GM21737 (cell line): Measurements from ENCODE around the gene FAM124A.

Experiments used
- ATAC-seq: cut with Tn5 transposase; IDR thresholded peaks from one replicate; pipeline ENCODE4 v1.9.1; 2021; ENCODE audit warnings: mild to moderate bottlenecking, moderate library complexity; ENCODE audit not compliant: unreplicated experiment

The FAM124A gene

GRCh38 chr13:51220706-51221105 lies 1.5 kb upstream of the FAM124A start:
- no peak for ATAC-seq

GRCh38 chr13:51221108-51221507 lies 1.1 kb upstream of the FAM124A start:
- ATAC-seq, result no peak

GRCh38 chr13:51221674-51222036 lies 543 bp upstream of the FAM124A start:
- ATAC-seq, result no peak

- no peak for ATAC-seq
Observed at GRCh38 chr13:51222686-51223559, 725 bp downstream of the FAM124A start.

- no peak for ATAC-seq
Observed at GRCh38 chr13:51223560-51224270, 1.5 kb downstream of the FAM124A start.

GRCh38 chr13:51225029-51225428 lies 2.8 kb downstream of the FAM124A start:
- ATAC-seq, result no peak

GRCh38 chr13:51227404-51227803 lies 5.2 kb downstream of the FAM124A start:
- no peak for ATAC-seq

- no peak for ATAC-seq
Observed at GRCh38 chr13:51229101-51229719, 7.0 kb downstream of the FAM124A start.

GRCh38 chr13:51229731-51230130 lies 7.5 kb downstream of the FAM124A start:
- ATAC-seq, result no peak

GRCh38 chr13:51230477-51231105 lies 8.4 kb downstream of the FAM124A start:
- ATAC-seq, result no peak

GRCh38 chr13:51231456-51231855 lies 9.3 kb downstream of the FAM124A start:
- ATAC-seq, result no peak

- ATAC-seq, result no peak
Observed at GRCh38 chr13:51232328-51232727, 10.1 kb downstream of the FAM124A start.

GRCh38 chr13:51233117-51233826 lies 11.1 kb downstream of the FAM124A start:
- no peak for ATAC-seq

GRCh38 chr13:51234676-51235075 lies 12.5 kb downstream of the FAM124A start:
- ATAC-seq, result no peak

- ATAC-seq, result no peak
Observed at GRCh38 chr13:51235186-51235585, 13.0 kb downstream of the FAM124A start.

- ATAC-seq, result no peak
Observed at GRCh38 chr13:51235756-51236490, 13.7 kb downstream of the FAM124A start.

- ATAC-seq, result no peak
Observed at GRCh38 chr13:51236491-51236792, 14.2 kb downstream of the FAM124A start.

GRCh38 chr13:51237386-51237785 lies 15.2 kb downstream of the FAM124A start:
- no peak for ATAC-seq

- no peak for ATAC-seq
Observed at GRCh38 chr13:51237887-51238286, 15.7 kb downstream of the FAM124A start.

- ATAC-seq, result no peak
Observed at GRCh38 chr13:51240178-51240577, 18.0 kb downstream of the FAM124A start.
